ENCODE results near the gene PFN1.

Gene PFN1

DNA sequence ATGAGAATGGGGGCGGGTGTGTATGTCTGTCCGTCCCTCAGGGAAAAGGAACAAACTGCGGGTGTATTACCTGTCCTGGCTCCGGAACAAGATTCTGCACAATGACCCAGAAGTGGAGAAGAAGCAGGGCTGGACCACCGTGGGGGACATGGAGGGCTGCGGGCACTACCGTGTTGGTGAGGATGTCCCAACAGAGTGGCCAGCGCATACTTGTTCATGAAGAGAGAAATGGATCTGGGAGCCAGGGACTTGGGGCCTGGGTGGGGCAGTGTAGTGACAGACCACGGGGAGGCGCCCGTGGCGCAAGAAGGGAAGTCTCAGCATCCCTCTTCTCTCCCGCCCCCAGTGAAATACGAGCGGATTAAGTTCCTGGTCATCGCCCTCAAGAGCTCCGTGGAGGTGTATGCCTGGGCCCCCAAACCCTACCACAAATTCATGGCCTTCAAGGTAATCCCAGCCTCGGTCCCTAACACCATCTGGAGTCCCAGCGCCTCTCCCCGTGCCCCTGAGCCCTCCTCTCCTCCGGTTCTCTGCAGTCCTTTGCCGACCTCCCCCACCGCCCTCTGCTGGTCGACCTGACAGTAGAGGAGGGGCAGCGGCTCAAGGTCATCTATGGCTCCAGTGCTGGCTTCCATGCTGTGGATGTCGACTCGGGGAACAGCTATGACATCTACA lies 52.5 kb downstream of the PFN1 start:
- DNase-seq: no peak
